GM19043 (cell line): Measurements from ENCODE around the gene TCF19.

Source experiments
- ATAC-seq: cut with Tn5 transposase; IDR thresholded peaks from one replicate; pipeline ENCODE4 v1.9.1; 2021; ENCODE audit warnings: low read depth; ENCODE audit not compliant: unreplicated experiment

The TCF19 gene

GRCh38 chr6:31158140-31158862, at the start of gene TCF19:
TCF19 (plus strand) TSS chr6:31158589; CDS start chr6:31159470, 881 bp downstream.
- ATAC-seq: peak; percentile 88

DNA sequence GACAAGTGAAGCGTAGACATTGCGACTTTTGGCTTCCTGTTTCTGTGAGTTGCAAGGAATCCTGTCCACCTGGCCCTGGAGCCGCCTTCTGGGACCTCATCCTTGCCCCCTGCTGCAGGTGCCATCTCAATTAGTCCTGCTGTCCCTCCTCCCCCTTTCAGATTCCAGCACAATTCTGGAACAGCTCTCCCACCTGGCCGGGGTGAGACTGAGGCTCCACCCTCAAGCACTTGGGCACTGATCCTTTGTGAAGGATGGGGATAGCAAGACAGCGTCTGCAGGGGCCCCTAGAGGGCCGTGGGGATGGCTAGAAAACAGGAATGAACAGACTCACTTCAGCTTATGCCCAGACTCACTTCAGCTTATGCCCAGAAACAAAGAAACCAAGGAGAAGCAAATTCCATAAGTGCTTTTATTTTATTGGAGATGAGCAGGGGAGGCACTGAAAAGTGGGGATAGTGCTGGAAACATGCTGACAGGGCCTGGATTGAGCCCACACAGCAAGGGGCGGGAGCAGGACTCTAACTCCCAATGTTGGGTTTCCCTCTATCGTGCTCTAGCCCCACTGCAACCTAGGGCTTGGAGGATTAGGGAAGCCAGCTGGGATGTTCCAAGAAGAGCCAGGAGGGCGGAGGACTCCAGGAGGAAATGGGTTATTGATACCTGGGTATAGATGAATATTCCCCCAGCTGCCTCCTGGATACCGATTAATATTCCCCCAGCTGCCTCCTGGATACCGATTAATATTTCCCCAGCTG, 47.4 kb upstream of the TCF19 start:
- no peak for ATAC-seq

GRCh38 chr6:31111712-31112111, 46.7 kb upstream of the TCF19 start:
- ATAC-seq: no peak

DNA sequence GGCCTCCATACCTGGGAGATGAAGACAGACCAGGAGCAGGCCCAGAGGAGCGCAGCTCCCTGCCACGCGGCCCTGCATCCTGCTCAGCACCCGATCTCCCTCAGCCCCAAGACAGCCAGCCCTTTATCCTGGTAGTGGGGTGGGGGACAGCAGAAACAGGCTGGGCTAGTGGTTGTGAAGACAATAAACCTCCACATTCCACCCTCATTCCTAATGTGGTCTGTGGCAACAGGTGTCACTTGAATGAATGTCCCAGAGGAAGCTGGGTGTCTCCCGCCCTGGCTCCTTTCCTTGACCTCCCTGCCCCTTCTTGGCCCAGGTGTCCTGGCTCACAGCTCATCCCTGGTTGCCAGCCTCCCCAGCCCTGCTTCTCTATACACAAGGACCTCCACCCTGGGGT, 45.9 kb upstream of the TCF19 start, which contains the start of gene C6orf15:
Gene C6orf15, minus strand, starts transcription at position 98 of the 400 bp plus-strand sequence. Its CDS starts 20 bp downstream, at position 78.
- no peak for ATAC-seq

DNA sequence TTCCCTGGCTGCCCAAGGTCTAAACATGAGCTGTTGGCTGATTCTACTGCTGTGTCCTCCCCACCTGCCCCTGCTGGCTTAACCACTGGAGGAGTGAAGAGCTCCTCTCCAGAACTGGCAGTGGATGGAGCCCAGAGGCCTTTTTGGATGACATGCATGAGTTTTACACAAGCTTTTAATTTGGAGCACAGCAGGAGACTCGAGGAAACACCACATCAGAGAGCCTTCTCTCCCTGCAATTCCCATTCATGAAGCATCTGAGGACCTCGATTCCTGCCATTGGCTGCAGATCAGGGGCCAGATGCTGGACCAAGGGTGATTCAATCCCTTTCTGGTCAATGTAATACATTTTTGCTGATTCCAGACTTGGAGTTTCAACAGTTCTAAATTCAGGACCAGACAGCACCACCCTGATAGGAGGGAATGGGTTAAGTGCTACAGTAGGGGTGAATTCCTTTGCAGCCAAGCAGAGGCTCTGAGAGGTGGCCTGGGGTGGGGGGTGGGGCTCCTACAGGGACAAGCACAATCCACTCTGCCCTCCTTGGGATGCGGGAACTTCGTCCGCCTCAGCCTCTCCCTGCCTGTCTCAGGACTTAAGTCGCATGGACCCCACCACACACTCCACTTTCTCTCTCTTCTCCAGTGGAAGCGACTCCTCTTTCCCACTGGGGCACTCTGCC, 44.4 kb upstream of the TCF19 start:
- ATAC-seq: no peak

DNA sequence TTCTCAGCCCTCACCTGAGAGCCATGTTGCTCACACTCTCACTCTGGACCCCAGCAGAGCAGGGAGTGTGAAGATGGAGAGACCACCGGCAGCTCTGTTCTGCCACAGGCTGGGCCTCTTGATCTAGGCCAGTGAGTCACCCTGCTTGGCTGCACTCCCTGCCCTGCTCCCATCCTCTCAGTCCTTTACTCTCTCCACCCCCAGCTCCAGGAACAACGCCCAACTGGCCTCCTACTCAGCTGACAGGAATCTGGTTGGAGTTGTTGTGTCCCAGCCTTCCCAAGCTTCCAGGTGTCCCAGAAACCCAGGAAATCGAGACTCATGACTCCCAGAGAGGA, 43.9 kb upstream of the TCF19 start, which contains the start of gene PSORS1C1:
Gene PSORS1C1, plus strand, starts transcription at position 260 of the 338 bp plus-strand sequence. CDS start 14,833 bp downstream, outside the sequence.
- ATAC-seq: no peak

- ATAC-seq: no peak
Observed at GRCh38 chr6:31114970-31115849, 43.2 kb upstream of the TCF19 start.

DNA sequence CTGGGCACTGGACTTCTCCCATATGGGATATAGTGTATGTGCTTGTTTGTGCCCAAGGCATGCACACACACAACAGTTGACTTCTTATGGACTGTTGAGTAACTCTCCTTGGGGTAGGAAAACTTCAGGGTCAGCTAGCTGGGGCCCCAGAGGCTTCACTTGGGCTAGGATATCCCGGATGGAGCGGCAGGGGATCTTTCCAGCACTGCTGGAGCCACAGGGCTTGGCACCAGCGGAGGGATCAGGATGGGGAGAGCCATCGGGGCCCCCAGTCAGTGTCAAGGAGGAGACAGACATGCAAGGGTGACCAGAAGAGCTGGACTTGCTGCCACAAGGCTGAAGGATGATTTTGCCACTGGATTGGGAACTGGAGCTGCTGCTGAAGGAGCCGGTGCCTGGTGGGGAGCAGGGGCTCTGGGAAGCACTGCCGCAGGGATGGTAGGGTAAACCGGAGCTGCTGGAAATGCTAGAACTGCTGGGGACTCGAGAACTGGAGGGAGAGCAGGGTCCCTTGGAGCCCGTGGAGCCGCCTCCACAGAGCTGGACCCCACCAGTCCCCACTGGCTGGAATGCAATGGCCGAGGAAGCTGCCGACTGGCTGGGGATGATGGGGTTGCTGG, 42.3 kb upstream of the TCF19 start:
- ATAC-seq: no peak

DNA sequence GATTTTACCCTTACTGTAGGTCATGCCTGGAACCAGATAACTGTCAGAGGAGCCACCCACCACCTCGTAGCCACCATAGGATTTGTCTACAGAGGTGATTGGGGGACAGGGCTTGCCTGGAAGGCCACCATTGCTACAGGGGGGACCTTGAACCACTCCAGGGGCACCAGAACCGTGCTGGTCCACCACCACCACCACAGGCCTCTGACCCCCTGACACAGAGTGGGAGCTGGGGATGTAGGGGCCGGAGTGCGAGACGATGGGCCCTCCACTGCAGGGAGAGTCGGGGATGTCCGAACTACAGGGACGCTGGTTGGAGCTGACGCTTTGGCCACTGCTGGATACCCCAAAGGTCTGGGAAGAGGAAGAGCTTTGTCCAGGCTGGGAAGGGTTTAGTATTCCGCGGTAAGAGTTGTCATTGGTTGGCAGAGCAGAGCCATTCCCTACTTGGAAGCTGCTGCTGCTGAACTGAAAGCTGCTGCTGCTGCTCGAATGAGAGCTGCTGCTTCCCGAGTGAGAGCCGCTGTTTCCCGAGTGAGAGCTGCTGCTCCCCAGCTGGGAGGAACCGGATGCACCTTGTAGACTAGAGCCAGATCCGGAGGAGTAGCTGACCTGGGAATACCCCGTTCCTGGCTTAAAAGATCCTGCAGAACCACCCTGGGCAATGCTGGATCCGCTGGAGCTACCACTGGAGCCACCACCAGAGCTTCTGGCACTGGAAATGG, 41.6 kb upstream of the TCF19 start:
- no peak for ATAC-seq

DNA sequence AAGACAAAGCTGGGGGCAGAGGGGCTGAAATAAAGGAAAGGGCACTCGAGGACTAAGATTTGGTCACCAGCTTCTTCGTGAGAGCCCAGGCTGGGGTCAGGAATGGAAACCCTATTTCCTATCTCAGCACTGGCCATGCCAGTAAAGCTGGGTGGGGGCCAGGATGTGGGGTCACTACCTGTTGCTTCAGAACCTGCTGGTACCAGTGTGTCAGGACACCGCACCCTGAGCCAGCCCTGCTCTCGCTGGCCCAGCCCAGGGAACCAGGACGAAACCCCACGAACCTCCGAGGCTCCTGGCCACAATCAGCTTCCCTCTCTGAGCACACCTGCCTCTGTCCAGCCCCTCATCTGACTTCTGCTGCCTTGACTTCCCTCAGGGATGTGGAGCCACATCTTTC, 40.2 kb upstream of the TCF19 start:
- ATAC-seq: no peak

GRCh38 chr6:31120151-31120915, 38.1 kb upstream of the TCF19 start, which contains the start of gene CDSN:
CDSN (minus strand) TSS chr6:31120446; CDS start chr6:31120419, 27 bp downstream.
- no peak for ATAC-seq

DNA sequence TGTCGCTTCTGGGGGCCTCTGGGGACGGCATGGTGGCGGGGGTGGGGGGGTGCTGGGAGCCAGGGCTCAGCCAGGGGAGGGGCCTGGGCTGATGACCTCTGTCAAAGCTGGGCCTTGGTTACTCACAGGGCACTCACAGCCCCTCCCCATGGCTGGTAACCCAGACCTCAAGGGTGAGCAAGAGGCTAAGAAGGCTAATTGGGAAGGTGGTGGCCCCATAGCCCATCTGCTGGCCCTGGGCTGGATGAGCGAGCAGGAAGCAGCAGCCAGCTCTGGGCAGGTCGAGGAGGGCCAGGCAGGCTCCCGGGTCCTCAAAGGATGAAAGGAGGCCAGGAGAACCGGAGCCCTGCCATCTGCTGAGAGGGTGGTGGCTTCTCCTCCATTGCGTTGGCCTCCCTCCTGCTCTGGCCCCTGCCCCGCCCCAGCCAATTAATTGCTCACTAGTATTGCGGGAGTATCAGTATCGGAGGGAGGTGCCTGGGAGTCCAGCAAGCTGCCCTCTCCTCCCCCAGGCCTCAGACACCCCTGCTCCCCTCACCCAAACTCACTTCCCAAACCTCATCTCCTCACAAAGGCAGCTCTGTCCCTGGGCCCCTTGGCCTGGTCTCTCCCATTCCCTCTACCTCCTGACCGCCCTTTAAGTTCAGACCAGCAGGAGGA, 37.1 kb upstream of the TCF19 start:
- ATAC-seq: no peak

- no peak for ATAC-seq
Observed at GRCh38 chr6:31122791-31123706, 35.3 kb upstream of the TCF19 start.

DNA sequence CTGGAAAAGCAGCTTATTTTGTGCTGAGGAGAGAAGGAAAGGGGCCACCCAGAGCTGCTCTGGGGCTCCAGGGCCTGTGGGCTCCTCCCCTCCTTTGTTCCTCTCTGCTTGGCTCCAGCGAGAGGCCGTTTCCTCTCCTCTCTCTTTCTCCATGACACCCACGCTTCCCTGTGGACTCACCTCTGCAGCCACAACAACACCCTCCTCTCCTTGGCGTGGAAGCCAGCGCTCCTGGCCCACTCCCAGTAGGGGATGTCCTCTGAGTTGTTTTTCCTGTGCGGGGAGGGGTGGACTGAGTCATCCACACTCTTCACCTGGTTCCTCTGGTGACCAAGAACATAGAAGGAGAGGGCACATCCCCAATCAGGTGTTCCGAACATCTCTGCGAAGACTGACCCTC, 33.2 kb upstream of the TCF19 start:
- no peak for ATAC-seq

DNA sequence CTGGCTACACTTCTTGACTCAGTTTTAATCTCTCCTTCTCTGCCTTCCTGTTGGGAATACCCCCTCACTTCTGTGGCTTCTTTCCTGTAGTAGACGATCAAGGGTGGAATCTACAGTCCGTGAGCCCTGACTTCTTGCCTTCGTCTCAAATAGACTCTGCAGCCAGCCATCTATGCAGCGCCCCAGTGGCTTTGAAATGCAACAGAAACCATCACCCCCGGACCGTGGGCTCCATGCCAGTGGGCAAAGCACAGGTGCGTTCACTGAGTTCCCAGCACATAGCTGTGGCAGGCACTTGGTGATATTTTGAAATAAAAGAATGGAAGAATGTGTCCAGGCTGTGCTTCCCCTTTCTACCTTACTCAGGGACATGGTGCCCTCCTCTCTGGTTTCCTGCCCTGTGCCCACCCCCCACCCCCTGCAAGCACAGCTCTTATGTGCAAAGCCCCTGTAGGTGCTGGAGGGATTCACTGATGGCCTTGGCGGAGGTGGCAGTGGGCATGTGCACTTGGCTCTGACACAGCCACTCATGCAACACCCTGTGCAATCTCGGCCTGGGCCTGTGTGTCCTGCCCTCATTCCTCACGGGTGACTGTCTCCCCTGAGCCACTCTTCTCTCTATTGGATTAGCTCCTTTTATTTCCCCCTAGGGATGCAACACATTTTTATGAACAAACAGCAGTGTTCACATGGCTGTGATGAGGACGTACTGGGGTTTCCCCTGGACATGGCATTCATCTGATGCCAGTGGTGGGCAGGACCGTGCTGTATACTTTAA, 32.6 kb upstream of the TCF19 start:
- no peak for ATAC-seq
